ENCODE measurements around the gene GTF3C1. TPM values are rescaled to one million over a fixed set of nuclear protein-coding genes. Genes with fewer than 3 reads are reported as not detected.

Gene GTF3C1
- total and polyA plus RNA-seq, 2 of the 8 experiments (the other 6 are each of a cell fraction or from before 2014, with no cell fraction given): 89.3 to 126 TPM

GRCh38 chr16:27486344-27486743 lies 63.4 kb downstream of the GTF3C1 start:
- no peak overlapping the region for H4K91ac ChIP-seq (replicated peaks; ENCODE audit: insufficient read length, low read length)
- H2AFZ ChIP-seq (ENCODE audit: low read length): no peak overlapping the region
- H4K20me1 ChIP-seq (replicated peaks in 1 of 2; ENCODE audit: control insufficient read depth in 1 of 2, insufficient read depth in 2 of 2, low read length in 2 of 2): peaks cover 8 to 10% of the 10 kb centered on the region in 2 experiments
- no peak overlapping the region for H3K27ac ChIP-seq (ENCODE audit: low read depth, low read length)
- DNase-seq (ENCODE audit: low read depth in 1 of 2, low spot score in 2 of 2) (no peak), FAIRE-seq (no peak)
- H4K8ac ChIP-seq (ENCODE audit: extremely low read depth, insufficient read depth, low read length): no peak overlapping the region
- no peak overlapping the region for H3K56ac ChIP-seq (replicated peaks; ENCODE audit: insufficient read length, low read depth, low read length)
- H2AK5ac ChIP-seq (ENCODE audit: low read depth, low read length): no peak overlapping the region
- 96% methylated on average over 8 of the region's 8 CpGs; no CpG with 5 or more reads in 1 of the 2 experiments for WGBS, 2 experiments (ENCODE audit: extremely low coverage in 1 of 2, insufficient coverage in 1 of 2, insufficient read length in 1 of 2, insufficient replicate concordance in 2 of 2, low coverage in 1 of 2, low lambda C conversion rate in 2 of 2, missing lambda C conversion rate in 1 of 2)
- H2BK12ac ChIP-seq (ENCODE audit: low read depth, low read length): no peak overlapping the region
- H3K9me3 ChIP-seq (ENCODE audit: insufficient read depth in 2 of 2, low read depth in 1 of 2, low read length in 1 of 2): no peaks in the 10 kb centered on the region
- no peak overlapping the region for H3K23ac ChIP-seq (ENCODE audit: insufficient read length)
- H3K36me3 ChIP-seq (ENCODE audit: control insufficient read depth in 2 of 4, insufficient read depth in 4 of 4, low read length in 3 of 4): peaks cover 53 to 97% (median 83%) of the 10 kb centered on the region in 4 experiments
- H3K18ac ChIP-seq (ENCODE audit: extremely low read depth, low read length): no peak overlapping the region
- no peaks in the 10 kb centered on the region; the same call in 1 of the 2 replicates for H3K79me1 ChIP-seq (ENCODE audit: low read depth, low read length)
- no peaks in the 10 kb centered on the region for H3K23me2 ChIP-seq (ENCODE audit: low read depth, low read length)
- no peak overlapping the region for H2BK15ac ChIP-seq (ENCODE audit: low read length)
- no peaks in the 10 kb centered on the region for H3K4me1 ChIP-seq (replicated peaks in 1 of 4; ENCODE audit: control insufficient read depth in 3 of 4, insufficient read depth in 4 of 4, low read length in 3 of 4)
- H2BK120ac ChIP-seq (replicated peaks; ENCODE audit: low read depth, low read length): no peak overlapping the region
- no peak overlapping the region for H2BK5ac ChIP-seq (ENCODE audit: low read depth, low read length)
- no peak overlapping the region for H3K14ac ChIP-seq (ENCODE audit: insufficient read length)
- no peak overlapping the region for H2BK20ac ChIP-seq (ENCODE audit: low read length)
- H3K9ac ChIP-seq (replicated peaks in 1 of 4; ENCODE audit: extremely low read depth in 1 of 4, low read depth in 3 of 4, low read length in 3 of 4): no peak overlapping the region
- H3K79me2 ChIP-seq (ENCODE audit: control insufficient read depth in 1 of 2, insufficient read depth in 2 of 2, low read length in 2 of 2): no peaks in the 10 kb centered on the region
- H3K4me3 ChIP-seq (ENCODE audit: extremely low read depth in 1 of 4, insufficient read depth in 2 of 4, low read depth in 3 of 4, low read length in 4 of 4): no peak overlapping the region
- ChIA-PET CTCF (ENCODE audit: partially characterized antibody) (interaction anchor here (1.5 to 1.9 kb wide), 2 partner anchors 24 to 30 kb away, joined by 3 to 7 read pairs; no protein-coding TSS in a partner anchor), POLR2A (ENCODE audit: partially characterized antibody) (no interaction called here)
- H3K27me3 ChIP-seq (replicated peaks in 1 of 4; ENCODE audit: control insufficient read depth in 3 of 4, extremely low read depth in 1 of 4, insufficient read depth in 3 of 4, low read length in 3 of 4): no peaks in the 10 kb centered on the region
- no peak overlapping the region for H3K4me2 ChIP-seq (ENCODE audit: insufficient read depth in 1 of 2, low read depth in 2 of 2, low read length in 2 of 2)
- no peak overlapping the region for H4K5ac ChIP-seq (ENCODE audit: insufficient read length, low read depth, low read length)
- no peak overlapping the region for H3K4ac ChIP-seq (replicated peaks; ENCODE audit: insufficient read length, low read depth, low read length)
- TF ChIP-seq SAP30 (IDR thresholded peaks at IDR 0.05; ENCODE audit: insufficient read depth, insufficient replicate concordance, low read length) (no peak), YY1 (IDR thresholded peaks at IDR 0.05; ENCODE audit: low read depth, low read length) (no peak), SP2 (IDR thresholded peaks at IDR 0.05; ENCODE audit: low read length) (no peak), TAF1 (IDR thresholded peaks at IDR 0.05; ENCODE audit: low read depth, low read length) (no peak), EP300 (IDR thresholded peaks at IDR 0.05; ENCODE audit: borderline replicate concordance in 1 of 2, low read depth in 2 of 2, low read length in 2 of 2) (no peak), POLR2AphosphoS5 (IDR thresholded peaks at IDR 0.05; ENCODE audit: low read depth, low read length) (no peak), SIX5 (IDR thresholded peaks at IDR 0.05; ENCODE audit: low read depth, low read length) (no peak), POLR2A (IDR thresholded peaks at IDR 0.05; ENCODE audit: control extremely low read depth in 1 of 2, low read depth in 2 of 2, low read length in 2 of 2) (no peak), MAFK (IDR thresholded peaks at IDR 0.05; ENCODE audit: low read depth, low read length) (no peak), MAX (IDR thresholded peaks at IDR 0.05) (no peak), EGR1 (IDR thresholded peaks at IDR 0.05; ENCODE audit: borderline replicate concordance, low read depth, low read length) (no peak), JUND (IDR thresholded peaks at IDR 0.05; ENCODE audit: low read length) (no peak), CHD1 (IDR thresholded peaks at IDR 0.05; ENCODE audit: low read depth, low read length) (no peak), CHD2 (IDR thresholded peaks at IDR 0.05; ENCODE audit: low read length) (no peak), TBP (IDR thresholded peaks at IDR 0.05; ENCODE audit: low read depth, low read length) (no peak), SP1 (IDR thresholded peaks at IDR 0.05; ENCODE audit: low read depth, low read length) (no peak), RFX5 (IDR thresholded peaks at IDR 0.05; ENCODE audit: borderline replicate concordance, low read depth, low read length) (no peak)
